ENCODE results near the gene SMIM32. TPM values are rescaled to one million over a fixed set of nuclear protein-coding genes. Genes with fewer than 3 reads are reported as not detected.

Gene SMIM32
- total RNA-seq, 4 donors from 2014 or later, result not detected

DNA sequence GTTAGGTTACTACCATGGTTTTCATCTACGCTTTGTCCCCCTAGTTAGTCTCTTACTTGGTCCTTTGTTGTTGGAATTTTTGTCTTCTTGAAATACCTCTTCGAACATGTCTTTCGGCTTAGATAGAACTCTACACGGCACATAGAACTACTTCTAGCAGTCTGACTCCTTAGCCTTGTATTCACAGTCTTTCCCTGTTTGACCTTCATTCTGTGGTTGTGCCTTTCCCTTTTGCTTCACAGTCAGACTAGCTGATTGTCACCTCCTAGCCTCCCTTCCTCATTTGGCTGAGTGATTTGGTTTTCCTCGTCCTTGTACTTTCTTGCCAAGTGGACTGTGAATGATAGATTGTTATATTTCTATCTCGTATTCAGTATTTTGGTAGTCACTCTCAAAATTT lies 49.6 kb downstream of the SMIM32 start:
- no peaks in the 10 kb centered on the region for H3K9me3 ChIP-seq
- peaks cover 51 to 99% (median 88%) of the 10 kb centered on the region in 4 donors for H3K4me1 ChIP-seq
- no peaks in the 10 kb centered on the region for H3K27me3 ChIP-seq
- DNase-seq (ENCODE audit: extremely low spot score), result no peak
- intact Hi-C loops (cut with DNase I), result no loop called here
- 77% methylated on average over 6 of the region's 6 CpGs for WGBS
- TF ChIP-seq EP300 (IDR thresholded peaks at IDR 0.05) (no peak), POLR2AphosphoS5 (IDR thresholded peaks at IDR 0.05) (no peak), POLR2A (IDR thresholded peaks at IDR 0.05; ENCODE audit: low read depth) (no peak)
- TF ChIP-seq, protein P1, sequence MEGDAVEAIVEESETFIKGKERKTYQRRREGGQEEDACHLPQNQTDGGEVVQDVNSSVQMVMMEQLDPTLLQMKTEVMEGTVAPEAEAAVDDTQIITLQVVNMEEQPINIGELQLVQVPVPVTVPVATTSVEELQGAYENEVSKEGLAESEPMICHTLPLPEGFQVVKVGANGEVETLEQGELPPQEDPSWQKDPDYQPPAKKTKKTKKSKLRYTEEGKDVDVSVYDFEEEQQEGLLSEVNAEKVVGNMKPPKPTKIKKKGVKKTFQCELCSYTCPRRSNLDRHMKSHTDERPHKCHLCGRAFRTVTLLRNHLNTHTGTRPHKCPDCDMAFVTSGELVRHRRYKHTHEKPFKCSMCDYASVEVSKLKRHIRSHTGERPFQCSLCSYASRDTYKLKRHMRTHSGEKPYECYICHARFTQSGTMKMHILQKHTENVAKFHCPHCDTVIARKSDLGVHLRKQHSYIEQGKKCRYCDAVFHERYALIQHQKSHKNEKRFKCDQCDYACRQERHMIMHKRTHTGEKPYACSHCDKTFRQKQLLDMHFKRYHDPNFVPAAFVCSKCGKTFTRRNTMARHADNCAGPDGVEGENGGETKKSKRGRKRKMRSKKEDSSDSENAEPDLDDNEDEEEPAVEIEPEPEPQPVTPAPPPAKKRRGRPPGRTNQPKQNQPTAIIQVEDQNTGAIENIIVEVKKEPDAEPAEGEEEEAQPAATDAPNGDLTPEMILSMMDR (IDR thresholded peaks at IDR 0.05), result no peak
- no peak overlapping the region for H3K4me3 ChIP-seq
- no peaks in the 10 kb centered on the region for H3K36me3 ChIP-seq
- H3K27ac ChIP-seq (replicated peaks in 1 of 4), result no peak overlapping the region

DNA sequence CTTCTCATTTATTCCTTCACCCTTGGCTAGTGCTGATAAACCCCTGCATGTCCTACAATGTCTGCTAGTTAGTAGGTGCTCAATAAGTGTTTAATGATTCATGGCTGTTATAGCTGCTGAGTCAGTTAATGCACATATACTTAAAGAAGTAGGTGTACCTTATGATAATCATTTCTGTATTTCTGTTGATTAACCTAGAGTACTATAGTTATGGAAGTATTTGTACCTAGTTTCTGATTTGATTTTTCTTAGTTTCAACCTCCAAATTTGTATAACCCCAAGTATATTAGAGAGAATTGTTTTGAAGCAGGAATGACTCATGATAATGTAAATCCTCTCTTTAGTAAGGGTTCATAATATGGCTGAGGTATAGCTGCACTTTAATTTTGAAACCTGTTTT lies 51.4 kb downstream of the SMIM32 start:
- Histone ChIP-seq H3K4me3 (no peak overlapping the region), H3K27ac (replicated peaks in 1 of 4) (no peak overlapping the region), H3K27me3 (no peaks in the 10 kb centered on the region), H3K9me3 (no peaks in the 10 kb centered on the region), H3K36me3 (no peaks in the 10 kb centered on the region), H3K4me1 (peaks cover 61 to 98% (median 96%) of the 10 kb centered on the region in 4 donors)
- TF ChIP-seq POLR2A (IDR thresholded peaks at IDR 0.05; ENCODE audit: low read depth) (no peak), POLR2AphosphoS5 (IDR thresholded peaks at IDR 0.05) (no peak), EP300 (IDR thresholded peaks at IDR 0.05) (no peak)
- TF ChIP-seq, protein P1 (IDR thresholded peaks at IDR 0.05), result no peak
- intact Hi-C loops (cut with DNase I), result no loop called here
- DNase-seq (ENCODE audit: extremely low spot score), result no peak

Other genes with a start within 250 kb of the SMIM32 start
- gene LECT2, start 238.2 kb downstream of the SMIM32 start, total RNA-seq, result not detected
- 100 to 1,000 TPM in 2 of 4 donors, 10 to 100 TPM in 2; 62.3 to 128 (median 92.9) TPM for gene TGFBI, start 164.2 kb downstream of the SMIM32 start, total RNA-seq
- 10 to 100 TPM; 42.4 to 47.9 (median 46.3) TPM for gene SMAD5, start 60.3 kb downstream of the SMIM32 start, total RNA-seq
- under 1 TPM in 1 of 4 donors, not detected in 3; 0.29 TPM for gene TRPC7, start 172.4 kb upstream of the SMIM32 start, total RNA-seq